B cell (primary cell): ENCODE measurements around the gene ZNF580. TPM values are rescaled to one million over a fixed set of nuclear protein-coding genes. Genes with fewer than 3 reads are reported as not detected.

ENCODE experiments used
- ATAC-seq: fragments of 200-7000 bp; cut with Tn5 transposase; one replicate; pipeline ENCODE4 v1.10.0; 2021; ENCODE audit warnings: low read depth, mild to moderate bottlenecking, moderate number of reproducible peaks, moderate library complexity
- CTCF ChIA-PET: fragments of 350-600 bp; sonication (Branson Sonifier 250); formaldehyde crosslinking; loops from one replicate; lab custom pipeline; 2021; ENCODE audit warnings: antibody characterized with exemption, inconsistent platforms; lab: Charles Lee
- POLR2A ChIA-PET: fragments of 350-600 bp; sonication (Branson Sonifier 250); formaldehyde crosslinking; loops from one replicate; lab custom pipeline; 2021; ENCODE audit warnings: antibody characterized with exemption; lab: Charles Lee
- DNase-seq: peaks from one replicate; pipeline ENCODE4 v3.0.0; 2013
- H2AFZ ChIP-seq: 2 replicates; pipeline ENCODE4 v1.6.1; 2012; ENCODE audit warnings: mild to moderate bottlenecking, low read depth, low read length; ENCODE audit not compliant: insufficient read depth, poor library complexity, severe bottlenecking
- H3K27ac ChIP-seq, 2 donors: 1 replicate in 1 of 2; 2 replicates in 1 of 2; pipeline ENCODE4 v1.5.1; 2012 to 2013; ENCODE audit warnings: low read length in 2 of 2, mild to moderate bottlenecking in 2 of 2, moderate library complexity in 1 of 2
- H3K27me3 ChIP-seq, 4 experiments: fragments of 200-600 bp in 1 of 4; sonication (generic) in 1 of 4; replicated peaks in 1 of 4; 1 replicate in 2 of 4; 2 replicates in 2 of 4; pipeline versions ENCODE4 v1.6.1 to v1.7.0; 2013 to 2016; ENCODE audit warnings: low read length in 3 of 4, mild to moderate bottlenecking in 2 of 4, mixed read lengths in 1 of 4, moderate library complexity in 1 of 4; ENCODE audit not compliant: insufficient read depth in 4 of 4, control insufficient read depth in 3 of 4; ENCODE audit errors: control extremely low read depth in 1 of 4
- H3K36me3 ChIP-seq, 2 experiments: replicated peaks in 1 of 2; 1 replicate in 1 of 2; 2 replicates in 1 of 2; pipeline versions ENCODE4 v1.6.1 to v1.7.1; 2013; ENCODE audit warnings: low read length in 1 of 2; ENCODE audit not compliant: insufficient read depth in 2 of 2, control insufficient read depth in 1 of 2; ENCODE audit errors: control extremely low read depth in 1 of 2, extremely low read depth in 1 of 2
- H3K4me1 ChIP-seq, 2 donors: fragments of 200-600 bp in 1 of 2; sonication (generic) in 1 of 2; 1 replicate in 1 of 2; 2 replicates in 1 of 2; pipeline versions ENCODE4 v1.5.1 to v1.6.1; 2013 to 2017; ENCODE audit warnings: low read length in 2 of 2; ENCODE audit not compliant: control insufficient read depth in 2 of 2, insufficient read depth in 2 of 2
- H3K4me2 ChIP-seq: replicated peaks from 2 replicates; pipeline ENCODE3; 2012; ENCODE audit warnings: mild to moderate bottlenecking, low read depth, low read length; ENCODE audit not compliant: poor library complexity, severe bottlenecking
- H3K4me3 ChIP-seq, 5 experiments: fragments of 200-600 bp in 1 of 5; sonication (generic) in 1 of 5; 1 replicate in 3 of 5; 2 replicates in 2 of 5; pipeline versions ENCODE4 v1.5.1 to v1.7.0; 2011 to 2016; ENCODE audit warnings: low read length in 4 of 5, mild to moderate bottlenecking in 4 of 5, low read depth in 2 of 5, control low read depth in 1 of 5, moderate library complexity in 1 of 5; ENCODE audit not compliant: insufficient read depth in 1 of 5; ENCODE audit errors: control extremely low read depth in 1 of 5, extremely low read depth in 1 of 5
- H3K79me2 ChIP-seq: fragments of 200-600 bp; sonication (generic); one replicate; pipeline ENCODE4 v1.6.0; 2016; ENCODE audit warnings: low read length; ENCODE audit not compliant: control insufficient read depth, insufficient read depth
- H3K9ac ChIP-seq: fragments of 200-600 bp; sonication (generic); 2 replicates; pipeline ENCODE4 v1.6.1; 2017; ENCODE audit warnings: mild to moderate bottlenecking, low read length, moderate library complexity
- H3K9me3 ChIP-seq, 3 donors: one replicate each; pipeline versions ENCODE4 v1.6.1 to v1.7.1; 2013; ENCODE audit warnings: low read length in 2 of 3; ENCODE audit not compliant: control insufficient read depth in 2 of 3, insufficient read depth in 1 of 3; ENCODE audit errors: control extremely low read depth in 1 of 3
- H4K20me1 ChIP-seq: 2 replicates; pipeline ENCODE4 v1.6.0; 2012; ENCODE audit warnings: mild to moderate bottlenecking, low read length; ENCODE audit not compliant: insufficient read depth, control insufficient read depth, poor library complexity, severe bottlenecking
- H3K27ac Mint-ChIP-seq: one replicate; pipeline ENCODE4 v1.8.0; 2021; ENCODE audit warnings: mixed read lengths
- H3K27me3 Mint-ChIP-seq: one replicate; pipeline ENCODE4 v1.8.0; 2021; ENCODE audit warnings: mixed read lengths
- H3K4me1 Mint-ChIP-seq: one replicate; pipeline ENCODE4 v1.8.0; 2021; ENCODE audit warnings: mixed read lengths
- H3K4me3 Mint-ChIP-seq: one replicate; pipeline ENCODE4 v1.8.0; 2021; ENCODE audit warnings: mixed read lengths
- H3K9me3 Mint-ChIP-seq: one replicate; pipeline ENCODE4 v1.8.0; 2022; ENCODE audit warnings: mixed read lengths; ENCODE audit not compliant: insufficient read depth
- CTCF ChIP-seq: fragments of 200-600 bp; IDR thresholded peaks from one replicate; pipeline ENCODE4 v1.8.0; 2022; ENCODE audit warnings: antibody characterized with exemption, mild to moderate bottlenecking
- EZH2 ChIP-seq: IDR thresholded peaks from 2 replicates; pipeline ENCODE4 v1.6.1; 2012; ENCODE audit warnings: borderline replicate concordance, low read depth, mild to moderate bottlenecking, moderate library complexity, low read length; ENCODE audit not compliant: insufficient read depth, poor library complexity, severe bottlenecking
- WGBS: methylation state at CpG from one replicate; pipeline ENCODE4 v1.1.5; 2013; ENCODE audit warnings: missing lambda C conversion rate; ENCODE audit not compliant: insufficient coverage; 5-methylcytosine and 5-hydroxymethylcytosine counted together
- intact Hi-C: fragments of 100-400 bp; cut with micrococcal nuclease; formaldehyde crosslinking; loops from one replicate; pipeline ENCODE4 v1.10.0; 2022
- polyA plus RNA-seq: library from polyadenylated mRNA; depleted of rRNA; stranded (reverse); fragments of >200 nt; gene quantifications from 2 replicates; pipeline ENCODE4 v1.2.3, GENCODE V29; 2012
- total RNA-seq, 2 donors: library from RNA; stranded (reverse); fragments of 120-200 nt in 1 of 2; gene quantifications; 1 replicate in 1 of 2; 2 replicates in 1 of 2; pipeline versions ENCODE4 v1.2.3 to v1.2.4, GENCODE V29; 2013 to 2022

The ZNF580 gene
- total and polyA plus RNA-seq, 2 donors (not counting 1 experiment from before 2014, with no cell fraction given): 69.8 to 101 TPM

- intact Hi-C loops: no loop called here
These were observed 7.9 kb downstream of the ZNF580 start for GRCh38 chr19:55648585-55649267.

More at GRCh38 chr19:55648585-55649267, 7.9 kb downstream of the ZNF580 start:
- Histone ChIP-seq H3K27me3 (no peaks in the 10 kb centered on the region), H3K79me2 (peaks cover 47% of the 10 kb centered on the region), H3K36me3 (peaks cover 0 to 38% of the 10 kb centered on the region in 2 experiments), H3K4me3 (peak overlapping the region; percentile 22 to 96 (median 90)), H3K4me1 (peaks cover 38 to 55% of the 10 kb centered on the region in 2 donors), H2AFZ (peak overlapping the region; percentile 84), H4K20me1 (peaks cover 18% of the 10 kb centered on the region), H3K27ac (peak overlapping the region; percentile 65 to 79), H3K9me3 (no peaks in the 10 kb centered on the region), H3K9ac (peak overlapping the region; percentile 85), H3K4me2 (peak overlapping the region; percentile 86)
- H3K27ac Mint-ChIP-seq: peak overlapping the region; percentile 86
- 17% methylated on average over 21 of the region's 25 CpGs for WGBS
- DNase-seq (peak; percentile 39), ATAC-seq (no peak)
- peak overlapping the region; percentile 83 for H3K4me3 Mint-ChIP-seq
- CTCF ChIA-PET: interaction anchor here (7.2 kb wide), 1 partner anchor 13 kb away, joined by 131 read pairs; no protein-coding TSS in a partner anchor
- no peaks in the 10 kb centered on the region for H3K27me3 Mint-ChIP-seq
- TF ChIP-seq CTCF: no peak
- no peak for TF ChIP-seq EZH2
- no peaks in the 10 kb centered on the region for H3K9me3 Mint-ChIP-seq
- peaks cover 56% of the 10 kb centered on the region for H3K4me1 Mint-ChIP-seq
- POLR2A ChIA-PET: interaction anchor here (0.9 to 2.0 kb wide), 4 partner anchors 9 to 187 kb away, joined by 3 to 8 read pairs (median 4); partner anchors contain the start of gene ISOC2
